SH-SY5Y (cell line): ENCODE results near the gene ZNF574.

Experiments
- GATA2 ChIP-seq: IDR thresholded peaks from 2 replicates; pipeline ENCODE4 v1.6.1; 2011; ENCODE audit warnings: mild to moderate bottlenecking, low read depth, low read length
- GATA3 ChIP-seq: IDR thresholded peaks from 2 replicates; pipeline ENCODE4 v1.6.1; 2011; ENCODE audit warnings: low read depth, mild to moderate bottlenecking, low read length, moderate library complexity

- TF ChIP-seq GATA3 = no peak
- no peak for TF ChIP-seq GATA2
Measured at GRCh38 chr19:42059196-42059595, 16.8 kb upstream of the ZNF574 start.
